EH (cell line): ENCODE data around the gene XG.

Experiments used
- DNase-seq: peaks from one replicate; pipeline ENCODE4 v3.0.0-alpha.2; 2015; ENCODE audit warnings: low read depth

The XG gene

DNA sequence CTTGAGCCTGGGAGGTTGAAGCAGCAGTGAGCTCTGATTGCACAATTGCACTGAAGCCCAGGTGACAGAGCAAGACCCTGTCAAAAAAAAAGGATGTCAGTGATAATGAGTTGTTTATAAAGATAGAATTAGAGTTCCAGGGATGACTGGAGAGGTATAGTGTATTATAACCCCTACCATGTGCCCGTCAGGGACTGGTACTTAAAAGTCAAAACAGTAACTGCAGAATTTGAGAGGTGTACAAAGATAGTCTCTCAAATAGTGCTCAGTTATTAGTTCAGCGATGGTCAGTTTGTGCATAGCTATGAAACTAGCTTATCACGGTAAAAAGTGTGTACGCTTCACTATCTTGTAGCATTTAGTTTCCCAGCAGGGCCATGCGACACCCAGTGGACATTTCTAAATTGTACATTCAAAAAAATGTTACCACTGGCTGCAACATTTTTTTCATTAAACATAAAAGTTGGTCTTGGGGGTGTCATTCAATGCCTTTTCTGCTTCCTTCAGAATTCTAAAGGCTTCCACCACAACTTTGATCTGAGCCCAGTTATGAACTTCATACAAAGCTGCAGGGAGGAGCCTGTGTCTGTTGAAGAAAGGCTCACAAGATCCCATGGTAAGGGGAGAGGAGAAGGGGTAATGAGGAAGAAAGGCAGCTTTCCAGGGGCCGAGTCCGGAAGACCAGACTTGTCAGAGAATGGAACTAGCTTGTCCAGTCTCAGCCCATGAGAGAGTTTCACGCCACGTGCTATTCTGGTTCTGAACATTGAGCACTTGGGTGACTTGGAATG, 67.7 kb downstream of the XG start:
- peak; percentile 39 for DNase-seq

DNA sequence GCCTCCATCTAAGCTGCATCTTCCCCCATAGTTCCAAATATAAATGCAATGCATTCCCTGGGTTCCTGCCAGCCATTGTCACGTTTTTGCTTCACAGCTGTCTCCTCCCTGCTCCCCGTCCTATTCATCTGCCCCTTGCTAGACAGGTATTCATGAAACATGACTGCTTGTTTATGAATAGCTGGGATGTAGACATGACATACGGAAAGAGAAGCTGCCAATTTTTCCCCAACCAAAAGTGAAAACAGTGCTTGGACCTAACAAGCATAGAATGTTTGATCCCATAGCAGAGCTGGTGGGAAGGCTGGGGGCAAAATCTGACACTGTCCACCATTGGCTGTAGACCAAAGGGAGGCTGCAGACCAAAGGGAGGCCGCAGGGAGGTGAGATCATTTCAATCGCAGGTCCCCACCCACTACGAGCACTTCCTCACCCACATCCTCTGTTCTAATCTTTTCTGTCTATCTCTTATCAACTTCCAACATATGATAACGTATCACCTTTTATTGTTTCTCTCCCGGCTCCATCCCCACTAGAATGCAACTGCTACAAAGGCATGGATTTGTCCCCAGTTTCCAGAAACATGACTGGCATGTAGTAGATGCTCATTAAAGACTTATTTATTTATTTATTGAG, 68.4 kb downstream of the XG start:
- DNase-seq: no peak

DNA sequence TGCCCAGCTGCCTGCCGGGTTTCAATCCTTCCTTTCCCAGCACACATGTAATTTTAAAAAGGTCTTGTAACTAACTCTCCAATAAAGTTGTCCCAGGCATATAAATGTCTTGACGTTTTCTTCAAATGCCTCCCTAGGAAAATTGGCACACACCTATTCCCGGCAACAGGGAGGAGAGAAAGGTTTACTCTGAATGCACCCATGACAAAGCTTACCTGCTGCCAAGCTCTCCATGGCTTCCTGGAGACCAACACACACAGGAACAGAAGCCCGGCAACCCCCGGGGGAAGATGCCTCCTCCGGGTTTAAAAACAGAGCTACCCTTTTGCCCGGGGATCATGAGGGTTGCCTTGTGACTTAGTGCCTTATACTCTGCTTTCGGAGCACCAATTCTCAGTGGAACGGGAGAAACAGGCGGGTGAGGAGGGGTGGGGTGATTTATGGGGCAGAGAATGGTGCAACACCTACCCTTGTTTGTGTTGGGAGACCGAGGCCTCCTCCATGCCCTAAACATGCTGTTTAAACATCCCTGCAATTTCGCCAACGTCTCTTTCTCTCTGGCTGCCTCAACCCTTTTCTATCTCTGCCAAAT, 72.1 kb downstream of the XG start:
- no peak for DNase-seq

DNA sequence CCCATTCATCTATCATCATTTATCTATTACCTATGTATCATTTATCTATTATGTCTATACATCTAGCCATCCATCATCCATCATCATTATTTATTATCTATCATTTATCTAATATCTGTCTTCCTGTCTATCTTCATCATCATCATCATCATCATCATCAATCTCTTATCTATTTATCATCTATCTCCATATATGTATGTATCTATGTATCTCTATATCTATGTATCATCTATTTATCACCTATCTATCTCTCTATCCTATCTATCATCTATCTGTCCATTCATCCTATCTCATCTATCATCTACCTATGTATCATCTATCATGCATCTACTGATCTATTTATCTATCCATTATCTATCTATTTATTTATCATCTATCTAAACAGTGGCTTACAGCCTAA, 73.0 kb downstream of the XG start:
- no peak for DNase-seq

DNA sequence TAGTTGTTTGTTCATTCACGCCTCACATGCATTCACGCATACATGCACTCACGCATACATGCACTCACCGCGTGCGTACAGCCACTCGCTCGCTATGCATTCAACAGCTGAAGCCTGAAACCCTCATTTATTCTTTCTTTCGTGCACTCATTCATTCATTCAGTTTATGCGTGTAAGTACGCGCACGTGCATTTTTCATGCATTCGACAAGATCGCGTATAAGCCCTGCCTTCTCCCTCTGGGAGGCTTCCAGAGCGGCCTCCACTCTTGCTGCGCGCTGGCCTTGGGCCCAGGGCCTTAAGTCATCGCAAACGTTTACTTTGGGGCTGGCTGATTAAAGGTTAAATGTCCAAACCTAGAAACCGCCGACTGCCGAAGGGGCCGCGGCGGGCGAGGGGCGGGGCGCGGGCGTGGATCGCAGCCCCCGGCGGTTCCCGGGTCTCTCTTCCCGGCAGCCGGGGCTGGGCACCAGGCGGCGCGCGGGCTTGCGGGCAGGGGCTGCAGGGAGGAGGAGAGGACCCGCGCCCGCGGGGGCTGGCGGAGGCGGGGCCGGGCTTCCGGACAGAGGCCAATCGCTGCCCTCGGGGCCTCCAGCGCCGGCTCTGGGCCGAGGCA, 76.6 kb downstream of the XG start, which contains the start of gene GYG2:
TSS of gene GYG2 (plus strand) at position 587 of the 615 bp plus-strand sequence. CDS start 1,259 bp downstream, outside the sequence.
- DNase-seq: no peak

DNA sequence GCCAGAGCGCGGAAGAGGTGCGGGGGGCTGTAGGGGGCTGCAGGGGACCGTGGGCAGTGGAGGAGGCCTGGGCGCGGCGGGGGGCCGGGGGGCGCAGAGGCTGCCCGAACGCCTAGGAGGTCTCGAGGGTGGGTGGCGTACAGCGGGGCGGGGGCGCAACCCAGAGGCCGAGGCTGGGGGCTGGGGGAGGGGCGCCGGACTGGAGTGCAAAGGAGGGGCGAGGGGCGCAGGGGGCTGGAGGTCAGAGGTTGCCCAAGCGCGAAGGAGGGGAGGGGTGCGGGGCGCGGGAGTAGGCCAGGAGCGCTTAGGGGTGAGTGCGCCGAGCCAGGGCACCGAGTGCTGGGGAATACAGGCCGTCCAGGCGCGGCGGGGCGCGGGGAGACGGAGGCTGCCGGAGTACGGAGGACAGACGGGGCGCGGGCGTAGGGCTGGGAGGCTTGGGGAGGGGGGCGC, 77.1 kb downstream of the XG start:
- DNase-seq: no peak

DNA sequence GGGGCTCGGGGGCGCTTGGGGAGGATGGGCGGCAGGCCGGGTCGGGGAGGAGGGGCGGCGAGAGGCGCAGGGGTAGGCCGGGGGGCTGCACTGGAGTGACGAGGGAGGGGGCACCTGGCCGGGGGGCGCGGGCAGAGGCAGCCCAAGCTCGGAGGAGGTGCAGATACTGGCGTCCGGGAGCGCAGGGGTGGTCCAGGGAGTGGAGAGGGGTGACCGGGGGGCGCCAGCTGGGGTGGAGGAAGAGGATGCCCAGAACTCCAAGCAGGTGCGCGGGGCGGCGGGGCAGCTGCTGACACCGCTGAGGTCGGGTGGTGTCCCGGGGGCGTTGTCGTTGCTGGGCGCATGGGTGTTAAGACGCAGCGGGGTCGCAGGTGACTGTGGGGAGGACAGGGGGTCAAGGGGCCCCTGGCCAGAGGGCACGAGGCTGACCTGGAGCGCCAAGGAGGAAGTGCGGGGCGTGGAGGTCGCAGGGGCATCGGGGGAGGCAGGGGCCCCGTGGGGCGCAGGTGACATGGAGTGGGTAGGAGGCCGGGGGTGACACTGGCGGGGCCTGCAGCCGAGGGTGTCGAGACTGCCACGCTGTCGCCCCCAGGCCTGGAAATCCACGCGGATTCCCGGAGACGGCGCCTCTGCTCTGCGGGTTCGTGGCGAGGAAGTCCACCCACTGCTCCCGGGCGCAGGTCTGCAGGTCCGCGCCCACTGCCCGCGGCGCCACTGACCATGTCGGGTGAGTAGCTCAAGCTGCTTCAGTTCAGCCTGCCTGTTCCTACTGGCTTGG, 77.8 kb downstream of the XG start:
- DNase-seq: no peak

DNA sequence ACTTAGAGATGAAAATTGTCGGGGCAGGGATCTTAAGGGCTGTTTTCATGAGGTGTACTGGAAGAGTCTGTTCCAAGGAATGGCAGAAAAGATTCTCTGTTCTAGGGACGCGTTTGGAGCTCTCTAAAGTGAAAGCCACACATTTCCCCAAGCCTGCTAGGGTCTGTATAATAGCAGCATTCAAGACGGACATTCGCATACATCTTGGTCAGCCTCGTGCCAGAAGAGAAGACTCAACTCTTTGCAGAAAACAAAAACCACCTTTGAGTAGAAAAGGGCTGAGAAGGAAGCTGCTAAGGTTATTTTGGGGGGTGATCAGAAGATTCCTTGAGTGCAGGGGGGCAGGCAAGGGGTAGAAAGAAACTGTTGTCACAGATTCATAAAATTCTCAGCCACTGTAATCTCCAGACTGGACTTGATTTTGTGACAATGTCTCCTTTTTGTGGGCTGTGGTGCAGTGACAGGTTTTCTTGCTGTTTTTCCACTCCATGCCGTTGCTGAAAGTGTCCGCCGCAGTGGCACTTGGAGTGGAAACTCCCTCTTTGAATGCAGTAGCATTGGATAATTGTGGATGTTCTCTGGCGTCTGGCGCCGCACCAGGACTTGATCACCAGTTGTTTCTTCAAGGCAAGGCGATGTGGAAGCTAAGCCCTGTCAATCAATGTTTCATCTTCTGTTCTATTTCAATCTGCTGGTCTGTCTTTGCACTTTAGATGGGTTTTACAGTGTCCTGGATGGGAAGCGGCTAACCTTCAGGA, 79.8 kb downstream of the XG start:
- DNase-seq: no peak

DNA sequence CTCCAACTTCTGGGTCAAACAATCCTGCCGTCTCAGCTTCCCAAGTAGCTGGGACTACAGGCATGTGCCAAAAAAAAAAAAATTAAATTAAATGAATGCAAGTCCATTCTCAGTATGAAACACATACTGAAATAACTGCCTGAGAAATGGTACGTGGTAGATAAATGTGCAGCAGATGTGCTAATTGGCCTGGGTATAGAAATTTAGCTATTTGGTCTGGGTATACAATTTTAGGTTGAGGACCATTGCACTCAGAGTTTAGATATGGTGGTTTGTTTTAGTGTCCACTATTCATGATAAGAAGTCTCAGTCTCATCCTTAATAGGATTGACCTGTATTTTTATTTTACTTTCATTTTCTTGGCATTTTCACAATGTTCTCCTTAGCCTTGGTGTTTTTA, 86.1 kb downstream of the XG start:
- no peak for DNase-seq

DNA sequence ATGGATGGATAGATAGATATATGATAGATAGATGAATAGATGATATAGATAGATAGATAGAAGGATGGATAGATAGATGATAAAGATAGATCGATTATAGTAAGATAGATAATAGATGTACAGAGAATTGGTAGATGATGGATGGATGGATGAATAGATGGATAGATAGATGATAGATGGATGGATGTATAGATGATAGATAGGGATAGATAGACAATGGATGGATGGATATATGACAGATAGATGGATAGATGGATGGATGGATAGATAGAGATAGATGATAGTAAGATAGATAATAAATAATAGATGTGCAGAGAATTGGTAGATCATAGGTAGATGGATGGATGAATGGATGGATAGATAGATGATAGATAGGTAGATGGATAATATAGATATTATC, 89.1 kb downstream of the XG start:
- no peak for DNase-seq

DNA sequence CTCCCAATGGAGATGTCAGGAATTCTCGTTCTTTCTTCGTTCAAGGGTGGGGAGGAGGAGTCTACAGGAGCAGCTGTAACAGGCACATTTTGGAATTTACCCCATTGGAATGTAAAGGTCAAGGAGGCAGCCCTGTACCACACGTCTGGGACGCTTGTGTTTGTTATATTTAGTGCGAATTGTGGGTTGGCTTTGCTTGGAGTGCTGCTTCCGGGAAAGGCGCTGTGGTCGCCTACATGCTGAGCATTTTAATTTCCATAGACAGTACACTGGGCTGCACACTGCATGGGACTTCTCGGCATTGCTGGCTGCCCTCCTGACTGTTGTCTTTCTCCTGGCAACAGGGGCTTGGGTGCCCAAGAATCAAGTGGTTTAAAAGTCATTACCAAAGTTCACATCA, 89.7 kb downstream of the XG start:
- DNase-seq: no peak

DNA sequence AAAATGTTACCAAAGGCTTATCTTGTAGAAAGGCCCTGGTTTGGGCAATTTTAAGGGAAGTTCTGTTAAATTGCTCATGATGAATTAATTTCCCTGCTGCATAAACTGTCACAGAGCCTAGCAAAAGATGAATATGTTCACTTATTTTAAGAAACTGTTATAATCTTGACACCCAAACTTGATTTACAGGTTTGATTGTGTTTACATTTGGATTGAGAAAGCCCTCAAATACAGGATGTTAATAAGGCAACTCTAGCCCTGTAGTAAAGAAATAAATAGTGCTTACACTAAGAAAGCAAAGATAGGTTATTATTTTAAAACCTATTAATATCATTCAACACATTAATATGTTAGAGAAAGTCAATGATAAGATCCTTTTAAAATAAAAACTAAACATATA, 95.2 kb downstream of the XG start:
- no peak for DNase-seq

DNA sequence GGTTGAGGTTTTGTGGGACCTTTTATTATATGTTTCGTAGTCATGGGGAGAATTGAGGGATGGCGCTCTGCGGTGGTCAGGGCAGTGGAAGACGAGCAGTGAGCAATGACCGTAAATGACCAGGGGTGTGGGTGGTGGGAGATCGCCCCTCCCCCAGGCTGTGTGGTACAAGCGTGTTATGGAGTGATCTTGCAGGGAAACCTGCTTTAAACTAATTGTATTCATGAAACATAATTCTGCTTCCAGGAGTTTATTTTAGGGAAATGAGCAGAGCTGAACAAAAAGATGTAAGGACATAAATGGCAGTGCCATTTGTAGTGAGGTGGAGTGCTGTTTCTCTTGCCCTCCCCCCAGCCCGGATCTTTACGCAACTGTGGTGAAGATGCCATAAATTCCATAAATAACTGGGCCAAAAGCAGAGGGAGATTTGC, 97.0 kb downstream of the XG start:
- peak; percentile 77 for DNase-seq

DNA sequence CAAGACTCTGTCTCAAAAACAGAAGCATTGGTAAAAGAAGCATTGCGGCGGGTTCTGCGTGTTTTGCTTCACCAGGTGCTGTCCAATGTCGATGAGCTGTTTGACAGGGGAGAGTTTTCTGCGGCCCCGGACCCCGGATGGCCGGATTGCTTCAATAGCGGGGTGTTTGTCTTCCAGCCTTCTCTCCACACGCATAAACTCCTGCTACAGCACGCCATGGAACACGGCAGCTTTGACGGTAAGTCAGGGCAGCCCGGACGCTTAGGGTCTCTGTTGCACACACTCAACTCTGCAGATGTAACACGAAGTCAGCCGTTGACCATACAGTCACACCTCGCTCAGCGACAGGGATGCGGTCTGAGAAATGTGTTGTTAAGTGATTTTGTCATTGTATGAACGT, 103.1 kb downstream of the XG start:
- no peak for DNase-seq

DNA sequence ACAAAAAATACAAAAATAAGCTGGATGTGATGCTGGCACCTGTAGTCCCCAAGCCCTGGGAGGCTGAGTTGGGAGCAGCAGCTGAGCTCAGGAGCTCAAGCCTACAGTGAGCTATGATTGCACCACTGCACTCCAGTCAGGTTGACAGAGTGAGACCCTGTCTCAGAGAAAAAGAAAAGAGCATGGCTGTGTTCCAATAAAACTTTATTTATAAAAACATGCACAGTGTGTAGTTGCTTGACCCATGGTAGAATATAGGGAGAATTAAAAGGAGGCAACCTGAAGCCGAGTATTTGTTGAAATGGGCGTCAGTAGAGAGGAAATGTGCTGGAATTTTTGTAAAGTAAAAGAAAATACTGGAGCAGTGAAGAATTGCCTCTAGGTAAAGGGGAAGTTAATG, 103.9 kb downstream of the XG start:
- DNase-seq: no peak

DNA sequence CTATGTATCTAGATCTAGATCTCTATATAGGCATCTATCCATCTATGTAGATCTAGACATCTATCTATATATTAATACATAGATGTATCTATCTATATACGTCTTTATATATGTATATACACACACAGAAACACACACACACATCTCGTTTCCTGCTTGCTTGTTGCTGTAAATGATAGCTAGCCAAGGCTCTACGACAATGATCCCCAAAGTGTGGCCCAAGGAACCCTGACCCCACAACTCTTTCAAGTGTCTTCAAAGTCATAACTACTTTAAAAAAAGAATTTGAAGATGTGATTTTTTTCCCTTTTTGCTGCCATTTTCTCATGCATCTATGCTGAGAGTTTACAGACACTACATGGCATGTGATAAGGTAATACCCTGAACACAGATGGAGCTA, 105.7 kb downstream of the XG start:
- DNase-seq: no peak

DNA sequence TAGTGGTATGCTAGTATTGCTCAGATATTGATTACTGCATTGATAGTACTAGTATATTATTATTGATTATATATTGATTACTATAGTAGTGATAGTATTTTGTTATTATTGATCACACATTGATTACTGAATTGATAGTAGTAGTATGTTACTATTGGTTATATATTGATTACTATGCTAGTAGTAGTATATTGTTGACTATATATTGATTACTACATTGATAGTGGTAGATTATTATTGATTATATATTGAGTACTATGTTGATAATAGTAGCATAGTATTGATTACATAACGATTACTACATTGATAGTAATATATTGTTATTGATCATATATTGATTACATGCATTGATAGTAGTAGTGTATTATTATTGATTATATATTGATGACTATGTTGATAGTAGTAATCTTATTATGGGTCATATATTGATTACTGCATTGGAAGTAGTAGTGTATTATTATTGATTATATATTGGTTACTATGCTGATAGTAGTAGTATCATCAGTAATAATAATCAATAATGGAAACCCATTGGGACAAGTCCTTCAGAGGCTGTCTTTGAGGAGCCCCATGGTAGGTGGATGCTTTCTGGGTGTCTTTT, 107.5 kb downstream of the XG start:
- DNase-seq: no peak

DNA sequence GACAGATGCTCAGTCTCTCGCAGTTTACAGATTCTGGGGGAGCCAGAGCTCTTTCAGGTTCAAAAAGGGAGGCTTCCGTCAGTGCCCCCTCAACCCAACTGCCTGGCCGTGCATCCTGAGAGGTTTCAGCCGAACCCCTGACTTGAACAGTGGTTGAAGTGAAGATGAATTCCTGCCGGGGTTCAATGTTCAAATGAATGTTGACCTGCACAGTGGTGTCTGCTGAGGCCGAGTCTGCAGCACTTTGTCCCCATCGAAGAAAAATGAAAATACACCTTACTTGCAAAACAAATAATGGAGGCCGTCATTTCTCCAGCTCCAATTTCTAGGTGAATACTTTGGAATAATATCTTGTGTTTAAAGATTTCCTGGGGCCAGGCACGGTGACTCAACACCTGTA, 110.6 kb downstream of the XG start:
- no peak for DNase-seq

DNA sequence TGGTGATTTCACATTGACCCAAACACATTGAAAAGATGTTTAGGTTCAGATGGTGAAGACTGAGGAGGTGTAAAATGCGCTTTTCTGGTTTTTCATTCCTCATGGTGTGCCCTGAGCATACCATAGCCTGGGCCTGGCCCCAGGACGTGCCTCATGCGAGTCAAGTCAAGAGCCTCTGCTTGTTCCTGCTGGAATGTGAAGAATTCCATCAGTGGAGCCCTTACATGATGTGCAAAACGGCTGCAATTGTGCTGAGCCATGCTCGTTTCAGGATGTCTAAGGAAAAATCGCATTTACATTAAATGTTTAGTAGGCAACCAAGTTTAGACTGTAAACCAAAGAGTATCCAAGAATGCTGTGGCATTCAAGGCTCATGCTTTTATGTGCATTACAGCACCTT, 111.8 kb downstream of the XG start:
- DNase-seq: peak; percentile 72
